GM18511 (cell line): ENCODE data around the gene TRIO.

Source experiments
- ATAC-seq: cut with Tn5 transposase; IDR thresholded peaks from one replicate; pipeline ENCODE4 v1.9.1; 2021; ENCODE audit warnings: mild to moderate bottlenecking, moderate library complexity; ENCODE audit not compliant: unreplicated experiment

The TRIO gene

GRCh38 chr5:14310901-14311300, 167.8 kb downstream of the TRIO start:
- ATAC-seq, result no peak

- no peak for ATAC-seq
These were observed 171.0 kb downstream of the TRIO start for GRCh38 chr5:14313986-14314690.

GRCh38 chr5:14316471-14316870, 173.3 kb downstream of the TRIO start:
- no peak for ATAC-seq

GRCh38 chr5:14319102-14319501, 176.0 kb downstream of the TRIO start:
- ATAC-seq, result no peak

GRCh38 chr5:14321936-14322335, 178.8 kb downstream of the TRIO start:
- ATAC-seq, result no peak

- ATAC-seq, result no peak
These were observed 179.5 kb downstream of the TRIO start for GRCh38 chr5:14322437-14323187.

GRCh38 chr5:14323466-14323865, 180.3 kb downstream of the TRIO start:
- ATAC-seq, result no peak

GRCh38 chr5:14325369-14325768, 182.2 kb downstream of the TRIO start:
- no peak for ATAC-seq

- ATAC-seq, result no peak
These were observed 183.1 kb downstream of the TRIO start for GRCh38 chr5:14326035-14326903.

- ATAC-seq, result no peak
These were observed 184.5 kb downstream of the TRIO start for GRCh38 chr5:14327624-14328023.

GRCh38 chr5:14328144-14328543, 185.0 kb downstream of the TRIO start:
- ATAC-seq, result no peak

- ATAC-seq, result no peak
These were observed 187.1 kb downstream of the TRIO start for GRCh38 chr5:14330291-14330690.

- peak; percentile 4 for ATAC-seq
These were observed 187.7 kb downstream of the TRIO start for GRCh38 chr5:14330729-14331385.

- peak; percentile 86 for ATAC-seq
These were observed 188.2 kb downstream of the TRIO start for GRCh38 chr5:14331386-14331781.

- ATAC-seq, result no peak
These were observed 189.0 kb downstream of the TRIO start for GRCh38 chr5:14332038-14332631.

GRCh38 chr5:14332746-14333145, 189.6 kb downstream of the TRIO start:
- ATAC-seq, result no peak

GRCh38 chr5:14337593-14337992, 194.5 kb downstream of the TRIO start:
- no peak for ATAC-seq

- no peak for ATAC-seq
These were observed 196.3 kb downstream of the TRIO start for GRCh38 chr5:14339468-14339867.

GRCh38 chr5:14341571-14342230, 198.6 kb downstream of the TRIO start:
- ATAC-seq, result peak; percentile 16

GRCh38 chr5:14342306-14342705, 199.2 kb downstream of the TRIO start:
- ATAC-seq, result peak; percentile 97
